ENCODE measurements around the gene FLT4. TPM values are rescaled to one million over a fixed set of nuclear protein-coding genes. Genes with fewer than 3 reads are reported as not detected.

Gene FLT4
- total RNA-seq, 1 donor from 2014 or later = under 0.01 TPM

GRCh38 chr5:180606215-180606785, 43.1 kb downstream of the FLT4 start:
- FAIRE-seq (no peak), DNase-seq (ENCODE audit: low read depth) (no peak)
- Histone ChIP-seq H3K36me3 (ENCODE audit: control insufficient read depth, insufficient read depth, low read length) (no peaks in the 10 kb centered on the region), H3K27me3 (ENCODE audit: control insufficient read depth, insufficient read depth, low read length) (no peaks in the 10 kb centered on the region), H3K4me3 (ENCODE audit: low read depth, low read length) (no peak overlapping the region)
- TF ChIP-seq CTCF (IDR thresholded peaks at IDR 0.05; ENCODE audit: insufficient read depth, low read length, severe bottlenecking) = no peak

- peak; percentile 85 for TF ChIP-seq CTCF (IDR thresholded peaks at IDR 0.05; ENCODE audit: insufficient read depth, low read length, severe bottlenecking)
- H3K4me3 ChIP-seq (ENCODE audit: low read depth, low read length) = no peak overlapping the region
- DNase-seq (ENCODE audit: low read depth) (peak; percentile 50), FAIRE-seq (no peak)
- H3K27me3 ChIP-seq (ENCODE audit: control insufficient read depth, insufficient read depth, low read length) = no peaks in the 10 kb centered on the region
- H3K36me3 ChIP-seq (ENCODE audit: control insufficient read depth, insufficient read depth, low read length) = no peaks in the 10 kb centered on the region
Observed at GRCh38 chr5:180605554-180606214, 43.7 kb downstream of the FLT4 start.

- no peak for DNase-seq (ENCODE audit: low read depth)
- no peaks in the 10 kb centered on the region for H3K36me3 ChIP-seq (ENCODE audit: control insufficient read depth, insufficient read depth, low read length)
- no peak for TF ChIP-seq CTCF (IDR thresholded peaks at IDR 0.05; ENCODE audit: insufficient read depth, low read length, severe bottlenecking)
- no peaks in the 10 kb centered on the region for H3K27me3 ChIP-seq (ENCODE audit: control insufficient read depth, insufficient read depth, low read length)
- no peak for FAIRE-seq
- no peak overlapping the region for H3K4me3 ChIP-seq (ENCODE audit: low read depth, low read length)
Observed at GRCh38 chr5:180604271-180604670, 45.1 kb downstream of the FLT4 start.

- Histone ChIP-seq H3K36me3 (ENCODE audit: control insufficient read depth, insufficient read depth, low read length) (no peaks in the 10 kb centered on the region), H3K27me3 (ENCODE audit: control insufficient read depth, insufficient read depth, low read length) (no peaks in the 10 kb centered on the region), H3K4me3 (ENCODE audit: low read depth, low read length) (no peak overlapping the region)
- no peak for FAIRE-seq
- no peak for TF ChIP-seq CTCF (IDR thresholded peaks at IDR 0.05; ENCODE audit: insufficient read depth, low read length, severe bottlenecking)
- no peak for DNase-seq (ENCODE audit: low read depth)
Observed at GRCh38 chr5:180603076-180603594, 46.3 kb downstream of the FLT4 start.

GRCh38 chr5:180602481-180603075, 46.8 kb downstream of the FLT4 start:
- DNase-seq (ENCODE audit: low read depth) (no peak), FAIRE-seq (no peak)
- no peak overlapping the region for H3K4me3 ChIP-seq (ENCODE audit: low read depth, low read length)
- no peak for TF ChIP-seq CTCF (IDR thresholded peaks at IDR 0.05; ENCODE audit: insufficient read depth, low read length, severe bottlenecking)
- H3K27me3 ChIP-seq (ENCODE audit: control insufficient read depth, insufficient read depth, low read length) = no peaks in the 10 kb centered on the region
- H3K36me3 ChIP-seq (ENCODE audit: control insufficient read depth, insufficient read depth, low read length) = no peaks in the 10 kb centered on the region

Data from bronchial epithelial cell (primary cell).